Effector memory CD4-positive, alpha-beta T cell (primary cell): ENCODE data around the gene H6PD.

ENCODE experiments used
- DNase-seq, 3 donors: peaks; one replicate each; pipeline ENCODE4 v3.0.0-alpha.2; 2020
- H3K27ac ChIP-seq: 2 replicates; pipeline ENCODE4 v1.7.0; 2013; ENCODE audit warnings: mild to moderate bottlenecking, low read length, moderate library complexity; ENCODE audit not compliant: insufficient read depth, poor library complexity, severe bottlenecking
- H3K27me3 ChIP-seq: replicated peaks from 2 replicates; pipeline ENCODE4 v1.7.0; 2013; ENCODE audit warnings: mild to moderate bottlenecking, low read length; ENCODE audit not compliant: insufficient read depth, control insufficient read depth, poor library complexity, severe bottlenecking
- H3K36me3 ChIP-seq: 2 replicates; pipeline ENCODE4 v1.7.0; 2013; ENCODE audit warnings: mild to moderate bottlenecking, low read length, moderate library complexity; ENCODE audit not compliant: control insufficient read depth, insufficient read depth
- H3K4me1 ChIP-seq: 2 replicates; pipeline ENCODE4 v1.7.0; 2013; ENCODE audit warnings: low read length, mild to moderate bottlenecking; ENCODE audit not compliant: control insufficient read depth, insufficient read depth, poor library complexity, severe bottlenecking
- H3K4me3 ChIP-seq: 2 replicates; pipeline ENCODE4 v1.7.0; 2013; ENCODE audit warnings: low read length, low read depth, mild to moderate bottlenecking; ENCODE audit not compliant: insufficient read depth, poor library complexity, severe bottlenecking
- H3K9me3 ChIP-seq: 2 replicates; pipeline ENCODE4 v1.7.0; 2013; ENCODE audit warnings: mild to moderate bottlenecking, low read length, moderate library complexity; ENCODE audit not compliant: control insufficient read depth

H6PD gene

GRCh38 chr1:9289090-9289534, 54.5 kb downstream of the H6PD start:
- peak; percentile 55 to 73 (median 61) for DNase-seq
- Histone ChIP-seq H3K4me1 (peaks cover 6% of the 10 kb centered on the region), H3K27ac (no peak overlapping the region), H3K9me3 (peaks cover 6% of the 10 kb centered on the region), H3K4me3 (no peak overlapping the region), H3K27me3 (no peaks in the 10 kb centered on the region), H3K36me3 (no peaks in the 10 kb centered on the region)

GRCh38 chr1:9289711-9290485, 55.3 kb downstream of the H6PD start:
- Histone ChIP-seq H3K36me3 (no peaks in the 10 kb centered on the region), H3K9me3 (peaks cover 6% of the 10 kb centered on the region), H3K27ac (no peak overlapping the region), H3K4me1 (peaks cover 13% of the 10 kb centered on the region), H3K27me3 (no peaks in the 10 kb centered on the region), H3K4me3 (no peak overlapping the region)
- DNase-seq: no peak

- Histone ChIP-seq H3K27me3 (no peaks in the 10 kb centered on the region), H3K4me3 (no peak overlapping the region), H3K27ac (no peak overlapping the region), H3K4me1 (peaks cover 17% of the 10 kb centered on the region), H3K36me3 (no peaks in the 10 kb centered on the region), H3K9me3 (peaks cover 6% of the 10 kb centered on the region)
- no peak for DNase-seq
These were observed 57.4 kb downstream of the H6PD start for GRCh38 chr1:9291914-9292360.

GRCh38 chr1:9292361-9293240, 58.0 kb downstream of the H6PD start, which contains the start of gene SPSB1:
SPSB1 (plus strand) TSS chr1:9292894; CDS start chr1:9355892, 62,998 bp downstream.
- Histone ChIP-seq H3K9me3 (peaks cover 6% of the 10 kb centered on the region), H3K4me1 (peaks cover 17% of the 10 kb centered on the region), H3K27ac (peak within 1 kb of the TSS; percentile 4), H3K36me3 (no peaks in the 10 kb centered on the region), H3K27me3 (no peaks in the 10 kb centered on the region), H3K4me3 (peak within 1 kb of the TSS; percentile 74)
- peak; percentile 45 to 58 (median 52) for DNase-seq

GRCh38 chr1:9293241-9293532, 58.6 kb downstream of the H6PD start:
- no peak for DNase-seq
- no peaks in the 10 kb centered on the region for H3K27me3 ChIP-seq
- H3K4me3 ChIP-seq: peak overlapping the region; percentile 74
- H3K36me3 ChIP-seq: no peaks in the 10 kb centered on the region
- peaks cover 17% of the 10 kb centered on the region for H3K4me1 ChIP-seq
- peak overlapping the region; percentile 4 for H3K27ac ChIP-seq
- H3K9me3 ChIP-seq: peaks cover 4% of the 10 kb centered on the region

GRCh38 chr1:9293533-9294404, 59.2 kb downstream of the H6PD start:
- no peaks in the 10 kb centered on the region for H3K27me3 ChIP-seq
- peak overlapping the region; percentile 74 for H3K4me3 ChIP-seq
- H3K4me1 ChIP-seq: peaks cover 17% of the 10 kb centered on the region
- H3K36me3 ChIP-seq: no peaks in the 10 kb centered on the region
- no peaks in the 10 kb centered on the region for H3K9me3 ChIP-seq
- peak in 2 of 3 donors; percentile 22 to 25 for DNase-seq
- H3K27ac ChIP-seq: peak overlapping the region; percentile 4

GRCh38 chr1:9294405-9294773, 59.8 kb downstream of the H6PD start:
- no peak for DNase-seq
- Histone ChIP-seq H3K27me3 (no peaks in the 10 kb centered on the region), H3K9me3 (no peaks in the 10 kb centered on the region), H3K27ac (no peak overlapping the region), H3K4me1 (peaks cover 17% of the 10 kb centered on the region), H3K36me3 (no peaks in the 10 kb centered on the region), H3K4me3 (peak overlapping the region; percentile 74)

- Histone ChIP-seq H3K9me3 (no peaks in the 10 kb centered on the region), H3K4me3 (no peak overlapping the region), H3K4me1 (peaks cover 17% of the 10 kb centered on the region), H3K27ac (no peak overlapping the region), H3K36me3 (no peaks in the 10 kb centered on the region), H3K27me3 (no peaks in the 10 kb centered on the region)
- DNase-seq: no peak
These were observed 60.5 kb downstream of the H6PD start for GRCh38 chr1:9294910-9295636.

- H3K36me3 ChIP-seq: no peaks in the 10 kb centered on the region
- no peaks in the 10 kb centered on the region for H3K27me3 ChIP-seq
- no peaks in the 10 kb centered on the region for H3K9me3 ChIP-seq
- H3K4me1 ChIP-seq: peaks cover 17% of the 10 kb centered on the region
- no peak overlapping the region for H3K4me3 ChIP-seq
- no peak overlapping the region for H3K27ac ChIP-seq
- DNase-seq: no peak
These were observed 61.3 kb downstream of the H6PD start for GRCh38 chr1:9295884-9296283.
